HG03097 (cell line): ENCODE results near the gene ORC4.

Experiments
- ATAC-seq: cut with Tn5 transposase; IDR thresholded peaks from one replicate; pipeline ENCODE4 v1.9.1; 2021; ENCODE audit not compliant: unreplicated experiment, low FRiP score

The ORC4 gene

GRCh38 chr2:148020111-148021058 is at the start of gene ORC4:
ORC4 (minus strand) TSS chr2:148020737; CDS start chr2:147975958, 44,779 bp downstream.
- peak; percentile 80 for ATAC-seq

- no peak for ATAC-seq
Observed at GRCh38 chr2:148067801-148068200, 47.3 kb upstream of the ORC4 start.

- no peak for ATAC-seq
Observed at GRCh38 chr2:148065936-148066335, 45.4 kb upstream of the ORC4 start.

GRCh38 chr2:148063633-148064032 is 43.1 kb upstream of the ORC4 start:
- ATAC-seq, result no peak

GRCh38 chr2:148058641-148059040 is 38.1 kb upstream of the ORC4 start:
- ATAC-seq, result no peak

GRCh38 chr2:148052687-148053086 is 32.1 kb upstream of the ORC4 start:
- ATAC-seq, result no peak

GRCh38 chr2:148049284-148049683 is 28.7 kb upstream of the ORC4 start:
- ATAC-seq, result no peak

GRCh38 chr2:148048475-148049221 is 28.1 kb upstream of the ORC4 start:
- peak; percentile 68 for ATAC-seq

GRCh38 chr2:148046802-148047201 is 26.3 kb upstream of the ORC4 start:
- no peak for ATAC-seq

- ATAC-seq, result no peak
Observed at GRCh38 chr2:148044322-148044721, 23.8 kb upstream of the ORC4 start.

GRCh38 chr2:148042219-148042618 is 21.7 kb upstream of the ORC4 start:
- ATAC-seq, result peak; percentile 50

GRCh38 chr2:148039783-148040182 is 19.2 kb upstream of the ORC4 start:
- no peak for ATAC-seq

- no peak for ATAC-seq
Observed at GRCh38 chr2:148032215-148032614, 11.7 kb upstream of the ORC4 start.

GRCh38 chr2:148031152-148031551 is 10.6 kb upstream of the ORC4 start:
- no peak for ATAC-seq

- no peak for ATAC-seq
Observed at GRCh38 chr2:148028781-148029180, 8.2 kb upstream of the ORC4 start.

- no peak for ATAC-seq
Observed at GRCh38 chr2:148027822-148028221, 7.3 kb upstream of the ORC4 start.

GRCh38 chr2:148026573-148026972 is 6.0 kb upstream of the ORC4 start:
- ATAC-seq, result no peak

GRCh38 chr2:148023861-148024260 is 3.3 kb upstream of the ORC4 start:
- peak; percentile 33 for ATAC-seq

GRCh38 chr2:148022882-148023281 is 2.3 kb upstream of the ORC4 start:
- no peak for ATAC-seq

- ATAC-seq, result no peak
Observed at GRCh38 chr2:148022351-148022750, 1.8 kb upstream of the ORC4 start.

- ATAC-seq, result no peak
Observed at GRCh38 chr2:148021886-148022285, 1.3 kb upstream of the ORC4 start.
